ENCODE results near the gene C21orf91.

Gene C21orf91

GRCh38 chr21:17819114-17819876, at the start of gene C21orf91:
Gene C21orf91, minus strand, starts transcription at chr21:17819356. Its CDS starts 1,038 bp downstream, at chr21:17818318.
- H3K27ac ChIP-seq, result peak within 1 kb of the TSS; percentile 63 to 99 (median 96)
- H3K4me3 ChIP-seq, result peak within 1 kb of the TSS; percentile 80 to 96 (median 89)

- no peak overlapping the region for H3K27ac ChIP-seq
- no peak overlapping the region for H3K4me3 ChIP-seq
Observed at GRCh38 chr21:17866590-17866989, 47.4 kb upstream of the C21orf91 start.

GRCh38 chr21:17859661-17860060, 40.5 kb upstream of the C21orf91 start:
- Histone ChIP-seq H3K27ac (no peak overlapping the region), H3K4me3 (no peak overlapping the region)

- H3K27ac ChIP-seq, result no peak overlapping the region
Observed at GRCh38 chr21:17858747-17859146, 39.6 kb upstream of the C21orf91 start.

GRCh38 chr21:17854745-17855144, 35.6 kb upstream of the C21orf91 start:
- no peak overlapping the region for H3K4me3 ChIP-seq
- H3K27ac ChIP-seq, result no peak overlapping the region

More at GRCh38 chr21:17858747-17859146, 39.6 kb upstream of the C21orf91 start:
- no peak overlapping the region for H3K4me3 ChIP-seq

- Histone ChIP-seq H3K27ac (no peak overlapping the region), H3K4me3 (no peak overlapping the region)
Observed at GRCh38 chr21:17853393-17854275, 34.5 kb upstream of the C21orf91 start.

- Histone ChIP-seq H3K4me3 (no peak overlapping the region), H3K27ac (peak overlapping the region in 1 of 21 experiments; percentile 20)
Observed at GRCh38 chr21:17848228-17848627, 29.1 kb upstream of the C21orf91 start.

GRCh38 chr21:17841103-17841502, 21.9 kb upstream of the C21orf91 start:
- Histone ChIP-seq H3K4me3 (no peak overlapping the region), H3K27ac (no peak overlapping the region)

- no peak overlapping the region for H3K4me3 ChIP-seq
- no peak overlapping the region for H3K27ac ChIP-seq
Observed at GRCh38 chr21:17834639-17835354, 15.6 kb upstream of the C21orf91 start.

GRCh38 chr21:17829472-17829871, 10.3 kb upstream of the C21orf91 start:
- Histone ChIP-seq H3K27ac (no peak overlapping the region), H3K4me3 (no peak overlapping the region)

- Histone ChIP-seq H3K4me3 (no peak overlapping the region), H3K27ac (no peak overlapping the region)
Observed at GRCh38 chr21:17828223-17828622, 9.1 kb upstream of the C21orf91 start.

- H3K4me3 ChIP-seq, result no peak overlapping the region
- H3K27ac ChIP-seq, result no peak overlapping the region
Observed at GRCh38 chr21:17823846-17824245, 4.7 kb upstream of the C21orf91 start.

GRCh38 chr21:17821121-17821520, 2.0 kb upstream of the C21orf91 start:
- H3K4me3 ChIP-seq, result no peak overlapping the region
- H3K27ac ChIP-seq, result peak overlapping the region in 2 of 21 experiments; percentile 98 to 99

- H3K27ac ChIP-seq, result peak overlapping the region; percentile 63 to 99 (median 96)
- peak overlapping the region; percentile 80 to 96 (median 89) for H3K4me3 ChIP-seq
Observed at GRCh38 chr21:17819877-17820229, 697 bp upstream of the C21orf91 start.

- H3K27ac ChIP-seq, result peak overlapping the region; percentile 63 to 99 (median 96)
- H3K4me3 ChIP-seq, result peak overlapping the region; percentile 80 to 96 (median 89)
Observed at GRCh38 chr21:17818186-17819113, 706 bp downstream of the C21orf91 start.

GRCh38 chr21:17813353-17813752, 5.8 kb downstream of the C21orf91 start:
- Histone ChIP-seq H3K4me3 (no peak overlapping the region), H3K27ac (no peak overlapping the region)

- no peak overlapping the region for H3K4me3 ChIP-seq
- H3K27ac ChIP-seq, result peak overlapping the region in 1 of 21 experiments; percentile 7
Observed at GRCh38 chr21:17805966-17806365, 13.2 kb downstream of the C21orf91 start.

GRCh38 chr21:17803536-17803935, 15.6 kb downstream of the C21orf91 start:
- peak overlapping the region in 1 of 21 experiments; percentile 22 for H3K27ac ChIP-seq

GRCh38 chr21:17802572-17802971, 16.6 kb downstream of the C21orf91 start:
- Histone ChIP-seq H3K4me3 (no peak overlapping the region), H3K27ac (no peak overlapping the region)

More at GRCh38 chr21:17803536-17803935, 15.6 kb downstream of the C21orf91 start:
- no peak overlapping the region for H3K4me3 ChIP-seq
